Measurements from ENCODE around the gene PATE3.

The PATE3 gene

GRCh38 chr11:125787827-125788226 lies at the start of gene PATE3:
PATE3 (plus strand) TSS chr11:125788127; CDS start chr11:125788152, 25 bp downstream.
- no peak for DNase-seq (ENCODE audit: low read depth in 2 of 2)

GRCh38 chr11:125740617-125741016 lies 47.3 kb upstream of the PATE3 start:
- no peak for DNase-seq (ENCODE audit: low read depth in 2 of 2)

GRCh38 chr11:125743681-125744080 lies 44.2 kb upstream of the PATE3 start:
- DNase-seq (ENCODE audit: low read depth in 2 of 2) = no peak

GRCh38 chr11:125745979-125746378 lies 41.9 kb upstream of the PATE3 start, which contains the start of gene PATE1:
PATE1 (plus strand) TSS chr11:125746279; CDS start chr11:125746305, 26 bp downstream.
- DNase-seq (ENCODE audit: low read depth in 2 of 2) = no peak

- DNase-seq (ENCODE audit: low read depth in 2 of 2) = no peak
These were observed 37.3 kb upstream of the PATE3 start for GRCh38 chr11:125750629-125751028.

- no peak for DNase-seq (ENCODE audit: low read depth in 2 of 2)
These were observed 31.9 kb upstream of the PATE3 start for GRCh38 chr11:125756050-125756449.

GRCh38 chr11:125762445-125762844 lies 25.5 kb upstream of the PATE3 start:
- DNase-seq (ENCODE audit: low read depth in 2 of 2) = no peak

GRCh38 chr11:125763483-125763882 lies 24.4 kb upstream of the PATE3 start:
- no peak for DNase-seq (ENCODE audit: low read depth in 2 of 2)

GRCh38 chr11:125766251-125766650 lies 21.7 kb upstream of the PATE3 start:
- no peak for DNase-seq (ENCODE audit: low read depth in 2 of 2)

- DNase-seq (ENCODE audit: low read depth in 2 of 2) = no peak
These were observed 19.4 kb upstream of the PATE3 start for GRCh38 chr11:125768336-125769046.

GRCh38 chr11:125770583-125770982 lies 17.3 kb upstream of the PATE3 start:
- no peak for DNase-seq (ENCODE audit: low read depth in 2 of 2)

- DNase-seq (ENCODE audit: low read depth in 2 of 2) = no peak
These were observed 15.0 kb upstream of the PATE3 start for GRCh38 chr11:125772834-125773505.

GRCh38 chr11:125773516-125773915 lies 14.4 kb upstream of the PATE3 start:
- DNase-seq (ENCODE audit: low read depth in 2 of 2) = no peak

GRCh38 chr11:125777309-125777708 lies 10.6 kb upstream of the PATE3 start:
- no peak for DNase-seq (ENCODE audit: low read depth in 2 of 2)

GRCh38 chr11:125778728-125779127 lies 9.2 kb upstream of the PATE3 start, which contains the start of gene PATE2:
PATE2 (minus strand) TSS chr11:125778828; CDS start chr11:125778773, 55 bp downstream.
- no peak for DNase-seq (ENCODE audit: low read depth in 2 of 2)

- no peak for DNase-seq (ENCODE audit: low read depth in 2 of 2)
These were observed 3.2 kb upstream of the PATE3 start for GRCh38 chr11:125784678-125785077.

GRCh38 chr11:125790825-125791224 lies 2.9 kb downstream of the PATE3 start:
- no peak for DNase-seq (ENCODE audit: low read depth in 2 of 2)

- DNase-seq (ENCODE audit: low read depth in 2 of 2) = no peak
These were observed 9.7 kb downstream of the PATE3 start for GRCh38 chr11:125797641-125798040.

- no peak for DNase-seq (ENCODE audit: low read depth in 2 of 2)
These were observed 11.9 kb downstream of the PATE3 start for GRCh38 chr11:125799808-125800207.

GRCh38 chr11:125802387-125802786 lies 14.5 kb downstream of the PATE3 start:
- DNase-seq (ENCODE audit: low read depth in 2 of 2) = no peak

- no peak for DNase-seq (ENCODE audit: low read depth in 2 of 2)
These were observed 20.0 kb downstream of the PATE3 start for GRCh38 chr11:125807909-125808308.

- DNase-seq (ENCODE audit: low read depth in 2 of 2) = no peak
These were observed 45.1 kb downstream of the PATE3 start, which contains the start of gene PATE4 for GRCh38 chr11:125833016-125833415. PATE4 (plus strand) TSS chr11:125833316; CDS start chr11:125833360, 44 bp downstream.

GRCh38 chr11:125835748-125836147 lies 47.8 kb downstream of the PATE3 start:
- DNase-seq (ENCODE audit: low read depth in 2 of 2) = no peak
